HL-60 (cell line): ENCODE measurements around the gene MACROD2.

Experiments used
- DNase-seq, 2 experiments: peaks; one replicate each; pipeline ENCODE4 v3.0.0-alpha.2; 2010 to 2020; ENCODE audit warnings: low read depth in 1 of 2, low spot score in 1 of 2
- H3K27ac ChIP-seq: fragments of 250-450 bp; sonication (Bioruptor Pico); replicated peaks from 2 replicates; pipeline ENCODE4 v1.5.1; 2020; ENCODE audit warnings: mild to moderate bottlenecking, moderate library complexity
- H3K27me3 ChIP-seq: fragments of 250-450 bp; sonication (Bioruptor Pico); 2 replicates; pipeline ENCODE4 v1.5.1; 2021; ENCODE audit warnings: mild to moderate bottlenecking, moderate library complexity; ENCODE audit not compliant: insufficient read depth, poor library complexity, severe bottlenecking
- H3K4me3 ChIP-seq: replicated peaks from 2 replicates; pipeline ENCODE4 v1.5.1; 2011; ENCODE audit warnings: mild to moderate bottlenecking, control low read depth, low read length; ENCODE audit not compliant: insufficient read depth
- CTCF ChIP-seq: IDR thresholded peaks from one replicate; pipeline ENCODE4 v1.5.1; 2011; ENCODE audit warnings: low read length, control low read depth, inconsistent platforms; ENCODE audit not compliant: insufficient read depth
- GABPA ChIP-seq: IDR thresholded peaks from 2 replicates; pipeline ENCODE4 v1.6.1; 2012; ENCODE audit warnings: low read depth
- POLR2AphosphoS5 ChIP-seq: IDR thresholded peaks from 2 replicates; pipeline ENCODE4 v1.6.1; 2012; ENCODE audit warnings: low read depth
- REST ChIP-seq: IDR thresholded peaks from 2 replicates; pipeline ENCODE4 v1.6.1; 2012; ENCODE audit warnings: low read depth; ENCODE audit not compliant: insufficient replicate concordance
- SPI1 ChIP-seq: IDR thresholded peaks from 2 replicates; pipeline ENCODE4 v1.6.1; 2012; ENCODE audit warnings: low read depth, mild to moderate bottlenecking, borderline replicate concordance

Gene MACROD2

GRCh38 chr20:15923030-15923776, 1927.9 kb downstream of the MACROD2 start:
- Histone ChIP-seq H3K27ac (no peak overlapping the region), H3K4me3 (no peak overlapping the region)
- TF ChIP-seq POLR2AphosphoS5 = no peak
- no peak for TF ChIP-seq REST
- TF ChIP-seq SPI1 = no peak
- no peak for TF ChIP-seq GABPA
- TF ChIP-seq CTCF = no peak

GRCh38 chr20:15924556-15924955, 1929.2 kb downstream of the MACROD2 start:
- Histone ChIP-seq H3K27ac (no peak overlapping the region), H3K27me3 (no peaks in the 10 kb centered on the region), H3K4me3 (no peak overlapping the region)
- no peak for TF ChIP-seq GABPA
- no peak for TF ChIP-seq CTCF
- TF ChIP-seq SPI1 = no peak
- DNase-seq = no peak

More at GRCh38 chr20:15923030-15923776, 1927.9 kb downstream of the MACROD2 start:
- DNase-seq = no peak
- no peaks in the 10 kb centered on the region for H3K27me3 ChIP-seq

GRCh38 chr20:15925376-15925775, 1930.1 kb downstream of the MACROD2 start:
- no peak overlapping the region for H3K4me3 ChIP-seq
- H3K27ac ChIP-seq = no peak overlapping the region
- no peaks in the 10 kb centered on the region for H3K27me3 ChIP-seq
- no peak for DNase-seq
- no peak for TF ChIP-seq GABPA
- TF ChIP-seq REST = no peak
- TF ChIP-seq POLR2AphosphoS5 = no peak
- no peak for TF ChIP-seq CTCF
- no peak for TF ChIP-seq SPI1
